Spleen (tissue), 7 donors: ENCODE results near the gene USH2A.

Source experiments
- CTCF ChIP-seq, 11 experiments: fragments of 200-600 bp in 7 of 11; fragments of 450-650 bp in 4 of 11; sonication (generic) in 4 of 11; IDR thresholded peaks in 8 of 11; conservative IDR thresholded peaks in 3 of 11; 1 replicate in 7 of 11; 2 replicates in 4 of 11; pipeline versions ENCODE4 v1.4.0 to v1.8.0; 2016 to 2021; ENCODE audit warnings: antibody characterized with exemption in 11 of 11, inconsistent platforms in 4 of 11, mild to moderate bottlenecking in 1 of 11
- POLR2A ChIP-seq, 3 donors: fragments of 450-650 bp; IDR thresholded peaks; one replicate each; pipeline ENCODE4 v1.5.1; 2017; ENCODE audit warnings: antibody characterized with exemption in 3 of 3, mild to moderate bottlenecking in 1 of 3
- donor health status: DM: no; HTN: no; CAD: no; lungs with moderate emphysema.
- donor health status: DM: no; HTN: no; CAD: no.
- donor health status: DM: no; HTN: no; CAD: no.

GRCh38 chr1:216014086-216014485, 409.2 kb downstream of the USH2A start:
- TF ChIP-seq CTCF (IDR thresholded peaks at IDR 0.05 in 8 of 11, conservative IDR thresholded peaks at IDR 0.05 in 3 of 11) (no peak), POLR2A (IDR thresholded peaks at IDR 0.05) (no peak)
